GM19043 (cell line): ENCODE measurements around the gene HOXA11.

Experiments
- ATAC-seq: cut with Tn5 transposase; IDR thresholded peaks from one replicate; pipeline ENCODE4 v1.9.1; 2021; ENCODE audit warnings: low read depth; ENCODE audit not compliant: unreplicated experiment

HOXA11 gene

DNA sequence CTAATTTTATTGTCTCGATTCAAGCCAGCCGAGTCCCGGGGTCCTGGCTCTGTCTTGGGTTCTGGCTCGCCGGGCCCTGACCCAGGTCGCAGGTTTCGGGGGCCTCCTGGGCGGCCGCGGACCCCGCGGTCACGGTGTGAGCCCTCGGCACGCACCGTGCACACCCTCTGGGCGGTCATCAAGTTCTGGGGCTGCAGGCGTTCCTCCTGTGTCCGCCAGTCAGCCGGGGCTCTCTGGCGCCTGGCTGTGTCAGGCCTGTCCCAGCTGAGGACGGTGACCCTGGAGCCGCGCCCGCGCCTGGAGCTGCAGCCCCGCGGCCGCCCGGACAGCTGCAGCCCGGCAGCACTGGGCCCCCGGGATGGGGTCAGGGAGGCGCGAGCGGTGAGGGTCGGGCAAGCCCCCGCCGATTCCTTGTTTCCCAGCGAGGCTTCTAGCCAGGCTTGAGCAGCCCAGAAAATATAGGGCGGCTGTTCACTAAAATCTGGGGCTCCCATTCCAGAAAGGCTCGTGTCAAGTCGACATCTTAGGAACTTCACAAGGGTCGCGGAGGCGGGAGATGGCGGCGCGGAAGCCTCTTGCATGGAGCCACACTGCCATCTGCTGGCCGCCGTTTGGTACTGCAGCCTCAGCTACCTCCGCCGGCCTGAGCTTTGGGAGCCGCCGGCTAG is 24.4 kb downstream of the HOXA11 start:
- no peak for ATAC-seq

DNA sequence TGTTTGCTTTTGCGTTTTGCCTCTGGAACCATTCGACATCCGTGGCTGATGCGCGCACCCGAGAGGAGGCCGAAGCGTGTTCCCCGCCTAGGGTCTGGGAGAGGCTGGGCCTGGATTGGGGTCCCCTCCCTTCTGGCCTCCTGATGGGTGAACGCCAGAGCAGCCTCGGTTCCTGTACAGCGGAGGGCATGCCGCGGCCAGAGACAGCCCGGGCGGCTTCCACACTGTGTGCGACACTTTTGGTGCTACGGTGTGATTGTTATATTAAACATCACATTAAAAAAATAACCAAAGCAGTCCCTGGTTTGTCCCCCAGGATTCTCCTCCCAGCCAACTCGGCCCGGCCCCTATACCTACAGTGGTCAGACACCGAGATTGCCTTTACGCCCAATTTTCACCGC is 24.9 kb downstream of the HOXA11 start:
- no peak for ATAC-seq

DNA sequence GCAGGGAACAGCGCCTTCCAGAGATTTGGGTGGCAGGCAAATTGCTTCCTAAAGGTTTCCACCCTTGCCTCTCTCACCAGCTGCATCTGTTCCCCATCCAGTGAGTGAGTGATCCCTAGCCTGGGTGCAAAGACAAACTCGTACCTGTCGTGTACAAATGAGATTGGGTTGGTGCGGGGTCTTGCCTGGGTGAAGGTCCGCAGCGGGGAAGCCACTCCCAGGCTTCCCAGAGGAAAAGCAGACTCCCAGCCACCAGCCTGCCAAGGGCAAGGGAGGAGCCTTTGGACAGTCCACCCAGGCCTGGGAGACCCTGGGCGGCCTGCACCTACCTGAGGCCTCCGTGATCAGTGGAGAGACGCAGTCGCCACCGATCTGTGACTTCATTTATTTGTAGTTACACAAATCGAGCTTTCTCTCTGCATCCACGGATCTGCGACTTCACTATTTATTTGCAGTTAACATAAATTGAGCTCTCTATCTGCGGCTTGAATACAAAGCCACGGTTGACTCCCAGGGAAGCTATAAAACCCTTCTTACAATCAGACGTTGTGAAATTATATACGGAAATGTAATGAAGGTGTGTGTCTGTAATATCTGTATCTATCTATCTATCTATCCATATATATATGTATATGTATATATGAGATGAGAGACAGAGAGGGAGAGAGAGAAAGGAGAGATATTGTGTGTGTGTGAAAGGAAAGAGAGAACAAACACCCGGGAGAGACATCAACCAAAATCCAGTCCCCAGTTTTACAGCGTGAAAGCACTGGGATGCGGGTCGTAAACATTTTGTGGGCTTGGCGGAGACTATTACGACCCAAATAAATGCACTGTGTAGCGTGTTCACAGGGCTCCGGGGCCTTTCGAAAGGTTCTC is 25.5 kb downstream of the HOXA11 start:
- no peak for ATAC-seq

DNA sequence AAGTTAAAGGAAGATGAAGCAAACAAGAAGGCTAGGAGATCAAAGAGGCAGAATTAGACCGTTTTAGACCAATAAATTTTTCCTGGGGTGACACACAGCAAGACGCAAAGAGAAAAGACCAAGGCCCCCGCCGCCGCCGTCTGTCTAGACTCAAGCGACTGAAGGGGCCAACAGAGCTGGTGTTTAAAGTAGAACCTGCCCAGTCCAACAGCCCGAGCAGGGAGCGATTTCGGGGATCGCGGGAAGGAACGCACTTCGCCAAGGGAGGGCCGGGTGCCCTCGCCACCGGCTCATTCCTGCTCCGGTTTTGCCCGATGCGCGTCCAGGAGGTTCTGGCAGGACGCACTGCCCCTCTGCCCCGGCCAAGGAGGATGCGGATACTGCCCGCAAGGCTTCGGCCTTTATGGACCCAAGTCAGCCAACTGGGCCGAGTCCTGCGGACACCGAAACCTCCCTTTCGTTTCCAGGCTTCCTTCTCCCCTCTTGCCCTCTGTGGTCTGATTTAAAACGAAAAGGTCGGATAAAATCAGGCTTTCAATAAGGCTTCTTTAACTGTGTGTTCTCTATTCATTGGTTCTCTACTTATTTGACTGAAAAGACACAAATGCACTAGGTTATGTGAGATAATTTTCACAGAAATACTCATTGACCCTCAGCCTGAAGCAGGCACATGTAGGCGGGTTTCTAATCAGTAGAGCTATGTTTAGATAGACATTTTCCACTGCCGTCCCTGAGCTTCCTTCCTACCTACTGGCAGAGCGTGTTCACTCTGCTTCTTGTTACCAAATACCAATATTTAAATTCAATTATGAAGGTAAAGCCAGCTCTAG is 26.4 kb downstream of the HOXA11 start:
- ATAC-seq: no peak

DNA sequence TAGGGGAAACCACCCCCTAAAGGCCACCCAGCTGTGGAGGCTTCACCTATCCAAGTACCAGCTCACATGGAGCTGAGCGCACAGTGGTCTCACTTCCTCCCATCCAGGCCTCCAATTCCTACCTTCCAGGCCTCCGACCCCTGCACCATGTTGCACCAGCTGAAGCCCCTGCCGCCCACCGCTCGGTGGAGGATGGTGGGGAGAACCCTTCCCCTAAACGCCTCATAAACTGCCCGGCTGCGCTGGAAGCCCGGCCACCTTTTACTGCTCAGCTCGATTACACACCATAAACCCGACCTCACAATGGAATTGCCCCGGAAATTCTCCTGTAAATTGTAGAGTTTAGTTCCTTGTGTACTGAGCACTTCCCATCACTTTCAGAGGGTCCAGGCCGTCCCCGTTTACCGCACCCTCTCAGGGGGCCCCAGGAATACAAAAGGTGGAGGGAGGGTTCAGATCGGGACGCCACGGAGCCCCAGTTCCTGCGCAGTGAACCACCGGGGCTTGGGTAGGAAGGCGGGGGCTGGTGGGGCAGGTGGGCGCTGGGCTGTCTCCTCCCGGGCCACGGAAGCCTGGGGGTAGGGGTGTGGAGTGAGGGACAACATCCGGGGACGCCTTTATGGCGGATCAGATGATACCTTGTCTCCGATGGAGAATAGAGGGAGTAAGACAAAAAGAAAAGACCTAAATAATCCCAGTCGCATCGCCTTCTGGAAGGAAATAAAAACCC is 27.2 kb downstream of the HOXA11 start:
- ATAC-seq: no peak

DNA sequence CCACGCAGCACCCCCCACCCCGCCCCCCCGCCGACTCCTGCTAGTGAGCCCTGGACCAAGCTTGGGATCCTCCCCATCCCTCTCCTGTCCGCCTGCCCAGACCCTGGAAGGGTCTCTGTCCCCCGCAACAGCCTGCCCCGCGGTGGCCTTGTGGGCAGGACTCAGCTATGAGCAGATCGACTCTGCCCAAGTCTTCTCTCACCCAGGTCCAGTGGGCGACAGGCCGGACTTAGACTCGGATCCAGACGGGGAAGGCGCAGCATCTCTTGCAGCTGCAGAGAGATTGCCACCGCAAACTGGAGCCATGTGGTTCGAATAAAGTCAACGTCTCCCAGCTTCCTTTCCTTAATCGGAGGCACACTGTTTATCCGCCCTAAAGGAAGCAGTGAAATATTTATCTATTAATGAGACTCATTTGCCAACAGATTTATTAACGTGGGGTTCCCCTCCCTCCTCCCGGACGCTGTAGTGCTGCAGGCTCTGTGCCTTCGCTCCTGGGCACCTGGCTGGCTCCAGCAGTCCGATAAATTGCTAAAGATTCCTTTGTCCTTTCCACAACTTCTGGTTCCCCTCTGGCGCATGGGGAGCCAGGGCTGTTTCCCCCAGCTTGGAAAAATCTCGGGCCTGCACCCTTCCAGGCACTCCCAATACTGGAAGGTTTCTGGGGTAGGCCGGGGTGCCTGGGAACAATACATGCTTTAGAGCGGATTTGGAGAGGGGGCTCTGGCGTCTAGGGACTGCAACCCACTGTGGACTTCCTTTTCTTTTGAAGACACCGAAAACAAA is 27.9 kb downstream of the HOXA11 start:
- ATAC-seq: no peak

DNA sequence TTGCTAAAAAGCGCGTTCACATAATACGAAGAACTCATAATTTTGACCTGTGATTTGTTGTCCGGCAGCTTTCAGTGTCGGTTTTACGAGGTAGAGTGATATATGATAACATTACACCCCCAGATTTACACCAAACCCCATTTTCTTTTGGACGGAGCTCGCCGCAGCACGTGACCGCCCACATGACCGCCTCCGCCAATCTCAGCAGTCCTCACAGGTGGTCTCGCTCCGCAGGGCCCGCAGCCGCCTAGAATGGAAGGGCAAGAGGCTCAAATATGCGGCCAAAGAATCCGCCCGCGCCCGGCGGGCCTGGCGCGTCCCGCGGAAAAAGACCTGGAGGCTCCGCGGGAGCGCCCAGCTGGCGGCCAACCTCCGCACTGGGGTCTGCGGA is 28.5 kb downstream of the HOXA11 start, which contains the start of gene HOXA7:
Gene HOXA7, minus strand, starts transcription at position 168 of the 391 bp plus-strand sequence. Its CDS starts 130 bp downstream, at position 38.
- no peak for ATAC-seq

DNA sequence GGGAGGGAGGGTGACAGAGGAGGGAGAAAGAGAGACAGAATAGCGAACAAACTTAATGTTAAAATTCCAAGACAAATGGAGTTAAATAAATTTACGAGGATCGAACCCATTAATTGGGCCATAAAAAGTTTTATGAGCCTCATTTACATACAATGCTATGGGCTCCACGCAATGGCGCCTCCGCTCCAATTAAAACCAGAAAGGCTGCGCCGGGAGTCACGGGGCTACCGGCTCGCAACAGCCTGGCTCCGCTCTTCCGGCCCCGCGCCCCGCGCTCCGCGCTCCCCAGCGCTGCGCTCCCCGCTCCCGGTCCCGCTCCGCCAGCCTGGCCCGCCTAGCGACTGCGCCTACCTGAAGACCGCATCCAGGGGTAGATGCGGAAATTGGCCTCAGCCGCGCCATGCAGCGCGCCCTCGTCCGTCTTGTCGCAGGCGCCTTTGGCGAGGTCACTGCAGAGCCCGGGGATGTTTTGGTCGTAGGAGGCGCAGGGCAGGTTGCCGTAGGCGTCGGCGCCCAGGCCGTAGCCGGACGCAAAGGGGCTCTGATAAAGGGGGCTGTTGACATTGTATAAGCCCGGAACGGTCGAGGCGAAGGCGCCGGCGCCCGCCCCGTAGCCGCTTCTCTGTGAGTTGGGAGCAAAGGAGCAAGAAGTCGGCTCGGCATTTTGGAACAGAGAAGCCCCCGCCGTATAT is 29.1 kb downstream of the HOXA11 start:
- no peak for ATAC-seq

DNA sequence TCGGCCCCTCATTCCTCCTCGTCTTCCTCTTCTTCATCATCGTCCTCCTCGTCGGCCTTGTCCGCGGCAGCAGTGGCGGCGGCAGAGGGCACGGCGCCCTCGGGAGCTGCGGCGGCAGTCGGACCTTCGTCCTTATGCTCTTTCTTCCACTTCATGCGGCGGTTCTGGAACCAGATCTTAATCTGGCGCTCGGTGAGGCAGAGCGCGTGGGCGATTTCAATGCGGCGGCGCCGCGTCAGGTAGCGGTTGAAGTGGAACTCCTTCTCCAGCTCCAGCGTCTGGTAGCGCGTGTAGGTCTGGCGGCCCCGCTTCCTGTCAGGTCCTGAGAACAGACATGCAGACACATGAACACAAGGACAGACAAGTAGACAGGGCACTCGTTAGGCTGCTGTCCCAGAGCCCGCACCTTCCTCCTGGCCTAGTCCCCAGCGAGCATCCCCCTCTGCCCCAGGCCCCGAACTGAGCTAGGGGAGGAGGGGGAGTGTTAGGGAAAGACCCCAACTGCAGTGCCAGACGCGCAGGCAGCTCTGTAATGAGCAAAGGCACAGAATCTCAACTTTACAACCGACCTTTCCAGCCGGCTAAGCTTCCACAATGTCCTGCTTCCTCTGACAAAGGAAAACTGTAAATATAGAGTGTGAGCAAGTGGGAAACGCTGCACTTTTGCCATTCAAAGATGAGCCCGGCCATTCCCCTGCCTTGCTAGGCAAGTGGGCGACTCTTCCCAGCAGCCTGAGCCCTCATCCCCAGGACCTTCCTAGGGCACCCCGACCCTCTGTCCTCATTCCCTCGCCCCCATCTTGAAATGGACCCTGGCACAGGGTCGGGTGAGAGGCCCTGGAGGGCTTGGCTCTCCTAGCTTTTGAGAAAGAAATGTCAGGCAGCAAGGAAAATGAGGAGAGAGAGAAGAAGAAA is 29.9 kb downstream of the HOXA11 start:
- no peak for ATAC-seq

DNA sequence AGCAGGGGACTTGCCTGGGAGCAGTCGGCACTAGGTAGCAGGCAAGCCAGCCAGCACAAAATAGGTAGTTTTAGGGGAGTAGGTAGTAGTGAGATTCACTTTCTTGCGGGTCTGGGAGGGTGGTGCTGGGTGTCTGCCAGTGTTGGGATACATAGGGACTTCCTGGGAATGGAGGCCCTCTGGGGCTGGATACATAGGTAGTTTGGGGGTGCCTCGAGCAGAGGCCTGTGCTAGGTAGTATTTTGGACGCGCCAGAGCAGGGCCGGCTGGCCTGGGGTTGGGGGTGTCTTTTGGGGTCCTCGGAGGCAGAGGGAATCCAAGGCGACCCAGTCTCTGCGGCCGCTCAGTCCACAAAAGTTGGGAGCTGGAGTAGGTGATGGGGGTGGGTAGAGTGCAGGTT is 30.7 kb downstream of the HOXA11 start:
- no peak for ATAC-seq

DNA sequence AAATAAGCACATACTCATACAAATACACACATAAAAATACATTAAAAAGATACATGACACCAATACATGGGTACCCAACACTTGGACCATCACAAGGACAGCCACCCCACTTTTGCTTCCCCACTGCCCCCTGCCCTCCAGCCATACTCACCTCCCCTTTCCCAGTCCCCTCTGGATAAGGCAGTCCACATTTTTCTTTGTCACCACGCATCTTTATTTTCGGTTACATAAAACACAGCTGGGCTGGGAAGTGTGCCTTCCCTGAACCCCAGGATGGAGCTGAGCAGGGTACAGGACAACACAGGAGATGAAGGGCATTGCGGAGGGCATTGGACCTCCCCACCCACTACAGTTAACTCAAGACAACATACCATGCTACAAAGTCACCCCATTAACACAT is 31.5 kb downstream of the HOXA11 start:
- no peak for ATAC-seq

DNA sequence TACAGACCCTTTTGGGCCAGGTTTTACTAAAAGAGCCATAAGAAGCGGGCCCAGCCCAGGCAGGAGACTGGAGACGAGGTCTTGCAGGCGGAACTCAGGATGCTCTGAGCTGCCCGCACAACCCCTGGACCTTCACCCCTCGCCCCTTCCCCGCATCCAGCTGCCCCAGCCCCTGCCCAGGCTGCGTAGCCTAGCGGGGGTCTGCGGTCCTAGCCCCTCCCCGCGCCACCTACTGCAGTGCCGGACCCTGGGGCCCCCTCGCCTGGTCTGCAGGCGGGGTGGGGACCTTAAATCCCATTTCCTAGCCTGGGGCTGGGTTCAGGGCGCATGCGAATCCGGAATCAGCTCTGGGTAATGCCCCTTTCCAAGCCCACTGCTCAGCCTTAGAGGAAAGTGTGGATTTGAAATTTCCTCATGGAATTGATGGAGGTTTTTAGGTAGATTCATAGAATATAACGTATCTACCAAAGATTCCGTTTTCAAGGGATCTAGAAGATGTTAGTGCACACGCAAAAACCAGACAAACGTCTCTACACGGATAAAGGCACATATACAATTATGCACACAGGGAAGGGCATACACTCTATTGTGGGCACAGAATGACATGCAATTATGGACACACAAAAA is 32.1 kb downstream of the HOXA11 start:
- ATAC-seq: no peak

DNA sequence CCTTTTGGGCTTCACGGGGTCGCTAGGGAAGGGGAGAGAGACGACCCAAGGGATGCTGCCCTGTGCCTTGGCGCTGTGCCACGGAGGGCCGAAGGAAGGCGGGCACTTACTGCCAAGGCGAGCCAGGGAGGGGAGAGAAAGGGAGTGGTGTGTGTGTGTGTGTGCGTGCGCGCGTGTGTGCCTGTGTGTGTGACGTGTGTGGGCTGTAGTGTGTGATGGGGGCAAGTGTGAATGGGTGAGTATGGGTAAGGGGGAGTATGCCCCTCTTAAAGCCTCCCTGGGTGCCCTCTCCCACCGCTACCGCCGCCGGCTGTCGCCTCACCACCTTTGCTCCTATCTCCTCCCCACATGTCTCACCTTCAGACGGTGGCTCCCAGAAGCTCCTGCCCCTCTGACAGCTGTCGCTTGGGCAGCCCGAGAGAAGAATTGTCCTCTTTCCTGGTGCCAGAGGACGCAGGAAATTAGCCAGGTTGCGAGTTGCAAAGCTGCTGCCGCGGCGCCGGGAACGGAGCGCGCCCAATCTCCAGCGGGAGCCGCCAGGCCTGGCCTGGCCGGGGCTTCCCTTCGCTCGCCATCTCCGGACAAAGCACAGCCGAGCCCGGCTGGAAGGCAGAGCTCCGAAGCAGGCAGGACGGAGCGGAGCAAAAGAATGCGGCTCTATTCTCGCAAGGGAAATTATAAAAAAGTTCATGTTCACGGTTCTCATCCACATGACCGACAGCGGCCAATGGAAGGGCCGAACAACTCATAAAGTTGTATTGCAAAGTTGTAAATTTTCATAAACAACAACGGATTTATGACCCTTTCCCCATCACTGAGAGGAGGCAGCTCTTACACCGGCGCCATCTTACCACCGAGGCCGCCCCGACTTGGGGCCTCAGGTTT is 32.9 kb downstream of the HOXA11 start, which contains the start of gene HOXA3:
Gene HOXA3, minus strand, starts transcription at position 653 of the 885 bp plus-strand sequence. CDS start 41,943 bp downstream, outside the sequence.
- ATAC-seq: no peak

DNA sequence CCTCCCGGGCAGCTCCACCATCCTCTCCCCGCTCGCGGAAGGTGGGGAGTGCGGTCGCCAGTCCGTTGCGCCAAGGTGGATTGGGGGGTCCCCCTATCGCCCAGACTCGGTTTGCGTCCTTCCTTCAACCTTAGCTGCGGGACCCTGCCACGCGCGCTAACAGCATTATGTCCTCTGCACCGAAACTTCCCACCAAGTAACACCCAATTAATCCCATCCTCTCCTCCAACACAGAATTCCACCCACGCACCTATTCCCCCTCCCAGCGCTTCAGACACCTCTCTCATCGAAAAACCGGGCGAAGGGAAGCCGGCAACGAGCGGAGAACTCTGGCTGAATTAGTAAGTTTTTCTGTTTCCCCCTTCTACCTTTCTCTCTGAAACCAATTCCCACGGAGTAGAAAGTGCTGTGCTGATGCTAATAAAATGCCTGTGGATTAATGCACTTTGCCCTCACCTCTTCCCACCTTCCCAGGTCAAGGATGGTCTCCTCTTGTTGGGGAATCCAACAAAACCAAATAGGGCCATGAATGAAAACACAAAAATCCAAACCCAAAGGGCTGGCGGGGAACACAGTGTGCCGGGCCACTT is 33.6 kb downstream of the HOXA11 start:
- ATAC-seq: no peak

DNA sequence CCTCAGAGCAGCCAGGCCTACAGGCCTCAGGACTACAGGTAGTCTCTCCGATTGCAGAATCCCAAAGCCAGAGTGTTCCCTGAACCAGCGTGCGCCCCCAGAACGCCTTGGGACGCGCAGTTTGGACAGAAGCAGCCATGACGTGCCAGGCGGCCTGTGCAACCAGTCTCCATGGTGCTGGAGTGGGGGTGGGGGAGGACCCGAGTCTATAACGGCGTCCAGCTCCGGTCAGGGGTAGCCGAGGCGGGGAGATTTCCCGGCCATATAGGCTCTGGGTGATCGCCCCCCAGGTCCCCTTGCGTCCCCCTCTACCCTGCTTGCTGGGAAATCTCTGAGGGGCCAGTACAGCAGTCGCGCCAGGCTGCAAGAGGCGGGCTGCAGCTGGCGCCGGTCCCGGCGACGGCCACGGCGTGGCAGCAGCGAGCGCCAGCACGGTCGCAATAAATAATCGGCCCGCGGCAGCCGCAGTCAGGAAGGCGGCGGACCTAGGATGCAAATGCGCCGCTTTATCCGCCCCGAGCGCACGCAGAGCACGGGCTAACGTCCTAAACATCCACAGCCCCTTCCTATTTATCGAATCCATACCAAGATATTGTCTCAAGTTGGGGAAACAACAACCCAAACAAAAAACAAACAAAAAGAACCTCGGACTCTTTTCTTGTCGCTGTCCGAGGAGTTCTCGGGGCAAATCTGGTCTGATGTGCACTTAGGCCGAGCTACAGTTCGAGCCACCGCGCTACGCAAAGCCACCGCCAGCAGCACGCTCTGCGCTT is 34.3 kb downstream of the HOXA11 start:
- ATAC-seq: peak; percentile 74
